Gastroesophageal sphincter (tissue), 4 donors: ENCODE measurements around the gene ZAR1L. TPM values are rescaled to one million over a fixed set of nuclear protein-coding genes. Genes with fewer than 3 reads are reported as not detected.

Experiments used
- ATAC-seq: fragments of 150-250 bp; one replicate; pipeline ENCODE4 v1.9.1; 2016; ENCODE audit warnings: mild to moderate bottlenecking, moderate library complexity
- H3K27ac ChIP-seq, 4 donors: fragments of 200-600 bp; sonication (generic) in 3 of 4; 1 replicate in 3 of 4; 2 replicates in 1 of 4; pipeline ENCODE4 v1.5.1; 2016 to 2019
- H3K27me3 ChIP-seq: fragments of 200-600 bp; sonication (generic); one replicate; pipeline ENCODE4 v1.5.1; 2019
- H3K36me3 ChIP-seq, 2 donors: fragments of 200-600 bp; sonication (generic); one replicate each; pipeline ENCODE4 v1.5.1; 2019; ENCODE audit warnings: control low read depth in 1 of 2
- H3K4me1 ChIP-seq, 3 donors: fragments of 200-600 bp; sonication (generic); 1 replicate in 2 of 3; 2 replicates in 1 of 3; pipeline ENCODE4 v1.5.1; 2016 to 2019; ENCODE audit warnings: control low read depth in 2 of 3
- H3K4me3 ChIP-seq, 2 donors: fragments of 200-600 bp; sonication (generic); one replicate each; pipeline ENCODE4 v1.5.1; 2019; ENCODE audit warnings: mild to moderate bottlenecking in 1 of 2, moderate library complexity in 1 of 2
- H3K9me3 ChIP-seq, 3 donors: fragments of 200-600 bp; sonication (generic); one replicate each; pipeline ENCODE4 v1.5.1; 2017 to 2019; ENCODE audit warnings: control low read depth in 2 of 3
- EP300 ChIP-seq: sonication (generic); formaldehyde crosslinking; IDR thresholded peaks from one replicate; pipeline ENCODE4 v1.6.1; 2017; ENCODE audit warnings: antibody characterized with exemption, mild to moderate bottlenecking
- POLR2A ChIP-seq, 2 donors: fragments of 450-650 bp; IDR thresholded peaks; one replicate each; pipeline ENCODE4 v1.6.1; 2017; ENCODE audit warnings: antibody characterized with exemption in 2 of 2, mild to moderate bottlenecking in 2 of 2, moderate library complexity in 1 of 2
- POLR2AphosphoS5 ChIP-seq: sonication (generic); formaldehyde crosslinking; IDR thresholded peaks from one replicate; pipeline ENCODE4 v1.6.1; 2017; ENCODE audit warnings: antibody characterized with exemption
- WGBS, 2 donors: methylation state at CpG; one replicate each; pipeline ENCODE4 v1.1.5; 2018; ENCODE audit warnings: low coverage in 1 of 2; 5-methylcytosine and 5-hydroxymethylcytosine counted together
- total RNA-seq, 4 donors: library from RNA; depleted of rRNA; stranded (reverse); fragments of >200 nt; gene quantifications; one replicate each; pipeline ENCODE4 v1.1.0, GENCODE V29; 2016
- TF ChIP-seq, protein P1 (sequence below), 4 experiments: fragments of 200-600 bp in 2 of 4; fragments of 450-650 bp in 2 of 4; sonication (generic) in 1 of 4; IDR thresholded peaks; one replicate each; pipeline ENCODE4 v1.5.1; 2017 to 2019; ENCODE audit warnings: antibody characterized with exemption in 4 of 4, mild to moderate bottlenecking in 2 of 4, moderate library complexity in 2 of 4

The ZAR1L gene
- total RNA-seq, 4 donors from 2014 or later, result not detected

DNA sequence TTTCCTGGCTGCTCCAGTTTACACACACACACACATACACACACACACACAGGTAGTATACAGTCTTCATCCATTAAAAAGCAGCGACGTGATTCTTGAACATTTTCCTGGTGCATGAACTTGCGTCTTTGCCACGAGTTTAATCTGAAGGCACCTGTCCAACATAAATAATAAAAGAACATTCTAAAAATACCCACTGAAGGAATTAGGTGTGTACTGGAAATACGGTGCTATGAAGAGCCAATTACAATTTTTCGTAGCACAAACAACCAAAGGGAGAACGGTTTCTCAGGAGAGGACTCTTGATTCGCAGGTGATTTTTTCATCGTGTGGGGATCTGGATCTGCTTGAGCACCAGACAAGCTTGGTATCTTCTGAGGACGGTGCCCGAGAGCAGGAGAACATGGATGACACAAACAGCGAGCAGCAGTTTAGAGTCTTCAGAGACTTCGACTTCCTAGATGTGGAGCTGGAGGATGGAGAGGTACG lies 61.2 kb downstream of the ZAR1L start:
- TF ChIP-seq EP300 (no peak), POLR2AphosphoS5 (peak; percentile 86), POLR2A (IDR thresholded peaks at IDR 0.05) (peak; percentile 32 to 41)
- TF ChIP-seq, protein P1, sequence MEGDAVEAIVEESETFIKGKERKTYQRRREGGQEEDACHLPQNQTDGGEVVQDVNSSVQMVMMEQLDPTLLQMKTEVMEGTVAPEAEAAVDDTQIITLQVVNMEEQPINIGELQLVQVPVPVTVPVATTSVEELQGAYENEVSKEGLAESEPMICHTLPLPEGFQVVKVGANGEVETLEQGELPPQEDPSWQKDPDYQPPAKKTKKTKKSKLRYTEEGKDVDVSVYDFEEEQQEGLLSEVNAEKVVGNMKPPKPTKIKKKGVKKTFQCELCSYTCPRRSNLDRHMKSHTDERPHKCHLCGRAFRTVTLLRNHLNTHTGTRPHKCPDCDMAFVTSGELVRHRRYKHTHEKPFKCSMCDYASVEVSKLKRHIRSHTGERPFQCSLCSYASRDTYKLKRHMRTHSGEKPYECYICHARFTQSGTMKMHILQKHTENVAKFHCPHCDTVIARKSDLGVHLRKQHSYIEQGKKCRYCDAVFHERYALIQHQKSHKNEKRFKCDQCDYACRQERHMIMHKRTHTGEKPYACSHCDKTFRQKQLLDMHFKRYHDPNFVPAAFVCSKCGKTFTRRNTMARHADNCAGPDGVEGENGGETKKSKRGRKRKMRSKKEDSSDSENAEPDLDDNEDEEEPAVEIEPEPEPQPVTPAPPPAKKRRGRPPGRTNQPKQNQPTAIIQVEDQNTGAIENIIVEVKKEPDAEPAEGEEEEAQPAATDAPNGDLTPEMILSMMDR (IDR thresholded peaks at IDR 0.05), result no peak
- H3K4me3 ChIP-seq, result peak overlapping the region; percentile 46 to 93
- H3K27ac ChIP-seq, result peak overlapping the region; percentile 85 to 97 (median 88)
- peaks cover 0 to 39% (median 8%) of the 10 kb centered on the region in 3 donors for H3K4me1 ChIP-seq
- ATAC-seq, result peak; percentile 67
- H3K27me3 ChIP-seq, result no peaks in the 10 kb centered on the region
- WGBS, 2 donors, result 32 to 42% methylated on average over 12 to 14 of the region's 14 CpGs
- H3K36me3 ChIP-seq, result peaks cover 0 to 14% of the 10 kb centered on the region in 2 donors
- no peaks in the 10 kb centered on the region for H3K9me3 ChIP-seq

Other genes with a start within 250 kb of the ZAR1L start
- gene BRCA2, start 145 bp upstream of the ZAR1L start, total RNA-seq, result 1 to 10 TPM in 1 of 4 donors, under 1 TPM in 3; 0.19 to 1.0 (median 0.72) TPM
- 10 to 100 TPM in 3 of 4 donors, 1 to 10 TPM in 1; 7.2 to 31.0 (median 22.5) TPM for gene N4BP2L1, start 112.8 kb upstream of the ZAR1L start, total RNA-seq
- 100 to 1,000 TPM in 2 of 4 donors, 10 to 100 TPM in 2; 78.7 to 287 (median 127) TPM for gene N4BP2L2, start 223.4 kb upstream of the ZAR1L start, total RNA-seq